BJ (cell line): ENCODE results near the gene TESK2. TPM values are rescaled to one million over a fixed set of nuclear protein-coding genes. Genes with fewer than 3 reads are reported as not detected.

Experiments
- CTCF ChIA-PET: fragments of 350-600 bp; formaldehyde crosslinking; extraction: SDS; loops from one replicate; lab custom pipeline; 2021; ENCODE audit warnings: antibody characterized with exemption, inconsistent platforms; lab: Yijun Ruan, JAX
- POLR2A ChIA-PET: fragments of 300-600 bp; sonication (Branson Sonifier 250); formaldehyde crosslinking; extraction: SDS; loops from one replicate; lab custom pipeline; 2021; ENCODE audit warnings: antibody characterized with exemption; lab: Charles Lee
- DNase-seq: peaks from one replicate; pipeline ENCODE4 v3.0.0-alpha.2; 2011; ENCODE audit warnings: low read depth
- H3K27me3 ChIP-seq: 2 replicates; pipeline ENCODE4 v1.6.0; 2011; ENCODE audit warnings: low read length; ENCODE audit not compliant: control insufficient read depth, insufficient read depth
- H3K36me3 ChIP-seq: 2 replicates; pipeline ENCODE4 v1.5.1; 2011; ENCODE audit warnings: low read length; ENCODE audit not compliant: control insufficient read depth, insufficient read depth
- H3K4me3 ChIP-seq: 2 replicates; pipeline ENCODE4 v1.5.1; 2011; ENCODE audit warnings: low read depth, mild to moderate bottlenecking, control low read depth, low read length
- CTCF ChIP-seq: IDR thresholded peaks from 2 replicates; pipeline ENCODE4 v1.5.1; 2011; ENCODE audit warnings: low read depth, mild to moderate bottlenecking, control low read depth, inconsistent platforms, low read length, moderate library complexity; ENCODE audit not compliant: insufficient read depth
- polyA plus RNA-seq: library from polyadenylated mRNA; depleted of rRNA; stranded (reverse); fragments of >200 nt; gene quantifications from 2 replicates; pipeline ENCODE4 v1.2.3, GENCODE V29; 2011

Gene TESK2
- polyA plus RNA-seq, 1 experiment = 2.5 TPM

GRCh38 chr1:45499415-45499769 is 8.4 kb upstream of the TESK2 start:
- DNase-seq = no peak
- ChIA-PET CTCF (interaction anchor here (0.6 to 3.1 kb wide), 4 partner anchors 12 to 714 kb away, joined by 3 to 13 read pairs (median 3); no protein-coding TSS in a partner anchor), POLR2A (no interaction called here)
- H3K4me3 ChIP-seq = peak overlapping the region; percentile 70
- no peaks in the 10 kb centered on the region for H3K27me3 ChIP-seq
- no peak for TF ChIP-seq CTCF
- H3K36me3 ChIP-seq = no peaks in the 10 kb centered on the region

DNA sequence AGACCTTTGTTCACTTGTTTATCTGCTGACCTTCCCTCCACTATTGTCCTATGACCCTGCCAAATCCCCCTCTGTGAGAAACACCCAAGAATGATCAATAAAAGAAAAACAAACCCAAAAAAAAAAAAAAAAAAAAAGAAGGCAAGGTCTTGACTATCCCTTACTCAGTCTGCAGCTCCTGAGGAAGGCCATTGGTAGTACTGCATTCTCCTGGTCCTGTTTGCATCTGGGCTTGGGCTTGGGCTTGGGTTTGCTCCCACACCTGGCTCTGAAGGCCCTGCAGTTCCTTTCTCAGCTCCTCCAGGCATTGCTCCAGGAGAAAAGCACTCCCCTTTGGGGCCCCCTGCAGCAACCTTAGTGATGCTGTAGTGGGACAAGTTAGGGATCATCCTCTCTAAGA is 7.3 kb upstream of the TESK2 start:
- DNase-seq = no peak
- CTCF ChIA-PET = interaction anchor here (3.1 kb wide), 1 partner anchor 139 kb away, joined by 13 read pairs; no protein-coding TSS in a partner anchor
- Histone ChIP-seq H3K4me3 (no peak overlapping the region), H3K27me3 (no peaks in the 10 kb centered on the region), H3K36me3 (no peaks in the 10 kb centered on the region)
- POLR2A ChIA-PET = no interaction called here
- no peak for TF ChIP-seq CTCF

DNA sequence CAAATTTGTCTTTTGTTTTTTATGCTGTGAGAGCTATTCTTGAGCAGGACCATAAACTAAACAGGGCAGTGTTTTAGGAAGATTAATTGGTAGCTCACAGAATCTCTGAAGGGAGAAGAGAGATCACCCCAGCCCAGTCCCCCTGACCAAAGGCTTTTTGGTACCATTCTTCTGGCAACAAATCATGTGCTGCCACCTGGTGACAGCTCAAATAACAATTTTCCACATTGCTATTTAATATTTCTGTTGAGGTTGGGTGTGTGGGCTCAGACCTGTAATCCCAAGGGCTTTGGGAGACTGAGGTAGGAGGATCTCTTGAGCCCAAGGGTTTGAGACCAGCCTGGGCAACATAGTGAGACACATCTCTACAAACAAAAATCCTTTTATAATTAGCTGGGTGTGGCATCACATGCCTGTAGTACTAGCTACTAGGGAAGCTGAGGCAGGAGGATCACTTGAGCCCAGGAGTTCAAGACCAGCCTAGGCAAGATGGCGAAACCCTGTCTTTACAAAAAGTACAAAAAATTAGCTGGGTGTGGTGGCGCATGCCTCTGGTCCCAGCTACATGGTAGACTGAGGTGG is 2.2 kb upstream of the TESK2 start:
- ChIA-PET CTCF (interaction anchor here (0.7 to 7.6 kb wide), 26 partner anchors 8 to 760 kb away, joined by 3 to 173 read pairs (median 5); partner anchors contain the start of genes CCDC163, HECTD3, MMACHC and UROD), POLR2A (no interaction called here)
- peak; percentile 55 for TF ChIP-seq CTCF
- DNase-seq = no peak
- Histone ChIP-seq H3K36me3 (no peaks in the 10 kb centered on the region), H3K27me3 (no peaks in the 10 kb centered on the region), H3K4me3 (no peak overlapping the region)

DNA sequence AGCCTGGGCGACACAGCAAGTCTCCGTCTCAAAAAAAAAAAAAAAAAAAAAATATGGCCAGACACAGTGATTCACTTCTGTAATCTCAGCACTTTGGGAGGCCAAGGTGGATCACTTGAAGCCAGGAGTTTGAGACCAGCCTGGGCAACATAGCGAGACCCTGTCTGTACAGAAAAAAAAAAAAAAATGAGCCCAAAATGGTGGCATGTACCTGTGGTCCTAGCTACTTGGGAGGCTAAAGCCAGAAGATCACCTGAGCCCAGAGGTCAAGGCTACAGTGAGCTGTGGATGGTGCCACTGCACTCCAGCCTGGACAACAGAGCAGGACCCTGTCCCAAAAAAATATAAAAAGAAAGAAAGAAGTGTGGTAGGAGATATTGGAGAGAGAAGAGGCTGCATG is 1.7 kb upstream of the TESK2 start:
- CTCF ChIA-PET = interaction anchor here (0.7 to 7.6 kb wide), 24 partner anchors 8 to 760 kb away, joined by 3 to 173 read pairs (median 6); partner anchors contain the start of genes CCDC163, HECTD3, MMACHC and UROD
- no peak for TF ChIP-seq CTCF
- DNase-seq = no peak
- POLR2A ChIA-PET = no interaction called here
- no peaks in the 10 kb centered on the region for H3K36me3 ChIP-seq
- H3K4me3 ChIP-seq = no peak overlapping the region
- no peaks in the 10 kb centered on the region for H3K27me3 ChIP-seq

- CTCF ChIA-PET = interaction anchor here (0.6 to 7.6 kb wide), 10 partner anchors 9 to 478 kb away, joined by 3 to 173 read pairs (median 10); partner anchors contain the start of genes CCDC163, HECTD3, HPDL and MMACHC
- Histone ChIP-seq H3K4me3 (peak overlapping the region; percentile 74), H3K36me3 (no peaks in the 10 kb centered on the region), H3K27me3 (no peaks in the 10 kb centered on the region)
- DNase-seq = no peak
- POLR2A ChIA-PET = no interaction called here
- TF ChIP-seq CTCF = no peak
These were observed 711 bp upstream of the TESK2 start for GRCh38 chr1:45491487-45492260.
